Mesendoderm (in vitro differentiated cells): ENCODE results near the gene ERF.
"Not testable (repeated sequence)": the region's sequence is repeated elsewhere in the genome, so short reads cannot be mapped to it uniquely, and the experiment has no call there.

ENCODE experiments used
- DNase-seq: peaks from one replicate; pipeline ENCODE4 v3.0.0; 2013
- H2AK5ac ChIP-seq: 2 replicates; pipeline ENCODE4 v1.6.1; 2013; ENCODE audit warnings: low read length, inconsistent platforms
- H2BK120ac ChIP-seq: 2 replicates; pipeline ENCODE4 v1.6.1; 2013; ENCODE audit warnings: low read depth, mild to moderate bottlenecking, low read length, moderate library complexity, mixed read lengths
- H2BK15ac ChIP-seq: replicated peaks from 2 replicates; pipeline ENCODE4 v1.6.1; 2013; ENCODE audit warnings: low read depth, mild to moderate bottlenecking, moderate library complexity
- H2BK5ac ChIP-seq: 2 replicates; pipeline ENCODE4 v1.6.1; 2013; ENCODE audit warnings: low read length, inconsistent platforms
- H3K18ac ChIP-seq: 2 replicates; pipeline ENCODE4 v1.6.1; 2013; ENCODE audit warnings: mild to moderate bottlenecking, low read length, mixed read lengths
- H3K23ac ChIP-seq: one replicate; pipeline ENCODE4 v1.6.1; 2013; ENCODE audit warnings: low read length
- H3K27ac ChIP-seq: 2 replicates; pipeline ENCODE4 v1.5.1; 2013; ENCODE audit warnings: low read depth, mild to moderate bottlenecking, inconsistent platforms, low read length, moderate library complexity
- H3K27me3 ChIP-seq: 2 replicates; pipeline ENCODE4 v1.6.1; 2013; ENCODE audit warnings: low read length, control low read depth, mild to moderate bottlenecking, inconsistent platforms; ENCODE audit not compliant: insufficient read depth, poor library complexity
- H3K36me3 ChIP-seq: 2 replicates; pipeline ENCODE4 v1.6.1; 2013; ENCODE audit warnings: low read length, inconsistent platforms; ENCODE audit not compliant: control insufficient read depth, insufficient read depth
- H3K4ac ChIP-seq: one replicate; pipeline ENCODE4 v1.6.1; 2013; ENCODE audit warnings: low read depth, mild to moderate bottlenecking, low read length, moderate library complexity
- H3K4me1 ChIP-seq: 2 replicates; pipeline ENCODE4 v1.6.1; 2013; ENCODE audit warnings: low read depth, low read length, inconsistent platforms; ENCODE audit not compliant: control insufficient read depth
- H3K4me2 ChIP-seq: 2 replicates; pipeline ENCODE4 v1.6.1; 2013; ENCODE audit warnings: low read length
- H3K4me3 ChIP-seq: 2 replicates; pipeline ENCODE4 v1.5.1; 2013; ENCODE audit warnings: mild to moderate bottlenecking, low read length
- H3K56ac ChIP-seq: one replicate; pipeline ENCODE4 v1.6.1; 2013; ENCODE audit warnings: low read length
- H3K79me1 ChIP-seq: 2 replicates; pipeline ENCODE4 v1.6.1; 2013; ENCODE audit warnings: low read length, inconsistent platforms
- H3K79me2 ChIP-seq: 2 replicates; pipeline ENCODE4 v1.6.1; 2013; ENCODE audit warnings: mild to moderate bottlenecking, low read length; ENCODE audit not compliant: control insufficient read depth, insufficient read depth
- H3K9ac ChIP-seq: 2 replicates; pipeline ENCODE4 v1.6.1; 2013; ENCODE audit warnings: low read length, inconsistent platforms
- H4K5ac ChIP-seq: one replicate; pipeline ENCODE4 v1.6.1; 2013; ENCODE audit warnings: low read length
- H4K8ac ChIP-seq: one replicate; pipeline ENCODE4 v1.6.1; 2013; ENCODE audit warnings: low read depth, mild to moderate bottlenecking, control low read depth, low read length, moderate library complexity
- whole genome bisulfite sequencing: extraction: QIAGEN DNeasy Blood & Tissue Kit; methylation state at CpG from one replicate; pipeline ENCODE4 v1.1.7; 2013; ENCODE audit warnings: low lambda C conversion rate, missing lambda C conversion rate; ENCODE audit not compliant: insufficient coverage; ENCODE audit errors: extremely low coverage; 5-methylcytosine and 5-hydroxymethylcytosine counted together

ERF gene

GRCh38 chr19:42257842-42258241 is 2.9 kb upstream of the ERF start:
- not testable (repeated sequence) for H3K4me2 ChIP-seq, H3K79me1 ChIP-seq, H3K27me3 ChIP-seq, H2AK5ac ChIP-seq, H4K5ac ChIP-seq, H3K27ac ChIP-seq, H2BK120ac ChIP-seq, H3K23ac ChIP-seq, H3K56ac ChIP-seq, H4K8ac ChIP-seq, H3K36me3 ChIP-seq, H3K4me1 ChIP-seq, H2BK5ac ChIP-seq, H3K9ac ChIP-seq, H3K4ac ChIP-seq, H3K4me3 ChIP-seq, H2BK15ac ChIP-seq, DNase-seq, H3K18ac ChIP-seq
- no CpG with 5 or more reads among the region's 3 CpGs for WGBS
- peaks cover 10% of the 10 kb centered on the region for H3K79me2 ChIP-seq

GRCh38 chr19:42255766-42256745 is 1.1 kb upstream of the ERF start:
- H4K8ac ChIP-seq, result no peak overlapping the region
- H3K27ac ChIP-seq, result peak overlapping the region; percentile 99
- peak overlapping the region; percentile 54 for H2BK120ac ChIP-seq
- H2AK5ac ChIP-seq, result no peak overlapping the region
- no peaks in the 10 kb centered on the region for H3K36me3 ChIP-seq
- peak overlapping the region; percentile 80 for H3K9ac ChIP-seq
- no peak overlapping the region for H4K5ac ChIP-seq
- peak overlapping the region; percentile 10 for H2BK15ac ChIP-seq
- no peaks in the 10 kb centered on the region for H3K27me3 ChIP-seq
- H3K79me1 ChIP-seq, result peaks cover 10% of the 10 kb centered on the region
- H3K4me3 ChIP-seq, result peak overlapping the region; percentile 39
- H2BK5ac ChIP-seq, result no peak overlapping the region
- DNase-seq, result peak; percentile 87
- WGBS, result no CpG with 5 or more reads among the region's 38 CpGs
- peak overlapping the region; percentile 45 for H3K23ac ChIP-seq
- H3K4me1 ChIP-seq, result peaks cover 11% of the 10 kb centered on the region
- H3K79me2 ChIP-seq, result peaks cover 25% of the 10 kb centered on the region
- peak overlapping the region; percentile 94 for H3K18ac ChIP-seq
- H3K4ac ChIP-seq, result peak overlapping the region; percentile 89
- H3K4me2 ChIP-seq, result peak overlapping the region; percentile 84
- peak overlapping the region; percentile 89 for H3K56ac ChIP-seq

- no peak overlapping the region for H4K5ac ChIP-seq
- peak; percentile 86 for DNase-seq
Observed at GRCh38 chr19:42254089-42254849, 659 bp downstream of the ERF start.

GRCh38 chr19:42253245-42254088 is 1.5 kb downstream of the ERF start:
- Histone ChIP-seq H3K4me3 (peak overlapping the region; percentile 84), H3K79me2 (peaks cover 33% of the 10 kb centered on the region), H2BK15ac (no peak overlapping the region), H3K4ac (peak overlapping the region; percentile 95), H3K36me3 (peaks cover 5% of the 10 kb centered on the region), H3K79me1 (peaks cover 21% of the 10 kb centered on the region), H3K18ac (peak overlapping the region; percentile 81), H3K4me2 (peak overlapping the region; percentile 78), H3K27me3 (no peaks in the 10 kb centered on the region), H2AK5ac (no peak overlapping the region), H4K8ac (peak overlapping the region; percentile 59), H3K56ac (peak overlapping the region; percentile 97), H3K9ac (peak overlapping the region; percentile 96), H2BK120ac (peak overlapping the region; percentile 5), H3K4me1 (peaks cover 11% of the 10 kb centered on the region), H3K27ac (peak overlapping the region; percentile 99), H2BK5ac (peak overlapping the region; percentile 78), H3K23ac (peak overlapping the region; percentile 89), H4K5ac (no peak overlapping the region)
- DNase-seq, result peak; percentile 87
- WGBS, result no CpG with 5 or more reads among the region's 71 CpGs

More at GRCh38 chr19:42254089-42254849, 659 bp downstream of the ERF start:
- Histone ChIP-seq H4K8ac (no peak overlapping the region), H3K79me1 (peaks cover 21% of the 10 kb centered on the region), H3K4me3 (peak overlapping the region; percentile 88), H3K27me3 (no peaks in the 10 kb centered on the region), H3K18ac (peak overlapping the region; percentile 81), H3K23ac (peak overlapping the region; percentile 97), H2BK15ac (no peak overlapping the region), H3K4me1 (peaks cover 11% of the 10 kb centered on the region), H3K36me3 (peaks cover 5% of the 10 kb centered on the region), H2BK5ac (peak overlapping the region; percentile 88), H3K27ac (peak overlapping the region; percentile 99), H3K4me2 (peak overlapping the region; percentile 22), H3K4ac (peak overlapping the region; percentile 95), H3K79me2 (peaks cover 33% of the 10 kb centered on the region), H2AK5ac (no peak overlapping the region), H2BK120ac (peak overlapping the region; percentile 79), H3K9ac (peak overlapping the region; percentile 96), H3K56ac (peak overlapping the region; percentile 97)
- no CpG with 5 or more reads among the region's 70 CpGs for WGBS
